ENCODE results near the gene TXLNB.

DNA sequence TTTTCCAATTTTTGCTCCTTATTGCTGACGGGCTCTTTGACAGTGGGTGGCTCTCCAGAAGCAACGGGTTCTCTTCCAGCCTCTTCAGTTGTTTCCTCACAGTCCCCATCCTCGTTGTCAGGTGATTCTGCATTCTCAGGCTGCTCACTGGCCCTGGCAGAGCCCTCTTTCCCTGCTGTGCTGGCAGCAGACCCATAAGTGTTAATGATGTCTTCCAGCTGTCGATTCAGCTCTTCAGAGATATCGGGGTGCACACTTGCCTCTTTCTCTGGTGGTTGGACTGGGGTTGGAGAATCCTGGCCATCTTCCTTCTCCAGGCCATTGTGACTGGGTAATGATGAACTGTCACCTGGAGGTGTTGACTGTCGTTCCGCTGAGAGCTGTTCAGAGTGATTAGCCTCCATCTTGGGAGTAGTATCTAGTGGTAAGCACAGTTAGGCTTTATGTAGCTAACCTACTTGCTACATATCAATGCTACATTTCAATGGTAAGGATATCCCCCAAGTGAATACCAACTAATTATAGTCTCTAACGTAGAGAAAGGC, 3.2 kb downstream of the TXLNB start:
- TF ChIP-seq ZNF830 (tag by site-specific recombination; IDR thresholded peaks at IDR 0.05; ENCODE audit: low read depth) (no peak), HOXA7 (CRISPR knock-in tag; IDR thresholded peaks at IDR 0.05; ENCODE audit: borderline replicate concordance) (no peak), CTCF (tag by site-specific recombination; IDR thresholded peaks at IDR 0.05) (no peak), ZNF10 (tag by site-specific recombination; IDR thresholded peaks at IDR 0.05) (no peak)

Data from HEK293 (cell line).